Left colon (tissue), 2 donors: ENCODE data around the gene PDCD1. TPM values are rescaled to one million over a fixed set of nuclear protein-coding genes. Genes with fewer than 3 reads are reported as not detected.
A peak's percentile ranks its signal among the peaks of the same experiment; 100 is the strongest.

Experiments used
- ATAC-seq: fragments of 200-7000 bp; cut with Tn5 transposase; one replicate; pipeline ENCODE4 v1.9.1; 2020; ENCODE audit warnings: mild to moderate bottlenecking, moderate library complexity
- DNase-seq, 2 donors: peaks; one replicate each; pipeline ENCODE4 v3.0.0-alpha.2; 2020
- intact Hi-C, 2 donors: fragments of 100-400 bp; cut with DNase I in 1 of 2; cut with micrococcal nuclease in 1 of 2; formaldehyde crosslinking; loops; one replicate each; pipeline versions ENCODE4 v1.11.2 to v1.14.0; 2022; cut with DNase I, micrococcal nuclease
- total RNA-seq, 2 donors: library from RNA; stranded (reverse); fragmentation: NEBNext Ultra II Directional; extraction: Animal tissue kit (Norgen Biotek cat#: 25700); gene quantifications; one replicate each; pipeline ENCODE4 v1.2.1, GENCODE V29; 2021
- donor health status: DM: no; HTN: no; CAD: no.
- donor health status: DM: yes; HTN: yes; CAD: no.

PDCD1 gene
- total RNA-seq, 2 donors from 2014 or later, result 0.36 TPM; not detected in 1

- no peak for DNase-seq
- no peak for ATAC-seq
- intact Hi-C loops, result no loop called here
Observed at GRCh38 chr2:241896746-241897201, 38.1 kb upstream of the PDCD1 start.

GRCh38 chr2:241895712-241896641 is 37.3 kb upstream of the PDCD1 start:
- peak in 1 of 2 donors; percentile 8 for DNase-seq
- peak; percentile 81 for ATAC-seq
- intact Hi-C loops, result no loop called here

GRCh38 chr2:241895427-241895711 is 36.7 kb upstream of the PDCD1 start:
- ATAC-seq (no peak), DNase-seq (no peak)
- intact Hi-C loops, result no loop called here

GRCh38 chr2:241894681-241895426 is 36.2 kb upstream of the PDCD1 start:
- peak; percentile 6 to 17 for DNase-seq
- no peak for ATAC-seq
- intact Hi-C loops, result no loop called here

- DNase-seq (peak; percentile 2 to 20), ATAC-seq (no peak)
- intact Hi-C loops, result no loop called here
Observed at GRCh38 chr2:241894056-241894641, 35.5 kb upstream of the PDCD1 start.

- intact Hi-C loops, result no loop called here
- no peak for ATAC-seq
- DNase-seq, result peak; percentile 2 to 4
Observed at GRCh38 chr2:241893265-241893664, 34.6 kb upstream of the PDCD1 start.

GRCh38 chr2:241892299-241893137 is 33.8 kb upstream of the PDCD1 start:
- intact Hi-C loops, result no loop called here
- ATAC-seq, result no peak
- DNase-seq, result peak; percentile 18 to 25

GRCh38 chr2:241891988-241892298 is 33.2 kb upstream of the PDCD1 start:
- intact Hi-C loops, result no loop called here
- ATAC-seq (no peak), DNase-seq (no peak)

GRCh38 chr2:241891315-241891987 is 32.8 kb upstream of the PDCD1 start:
- DNase-seq, result peak in 1 of 2 donors; percentile 3
- intact Hi-C loops, result no loop called here
- peak; percentile 12 for ATAC-seq

- no peak for DNase-seq
- intact Hi-C loops, result no loop called here
- ATAC-seq, result peak; percentile 53
Observed at GRCh38 chr2:241890524-241891235, 32.0 kb upstream of the PDCD1 start.

GRCh38 chr2:241888641-241889040 is 29.9 kb upstream of the PDCD1 start:
- DNase-seq, result no peak
- ATAC-seq, result no peak
- intact Hi-C loops, result no loop called here

GRCh38 chr2:241887806-241888522 is 29.3 kb upstream of the PDCD1 start:
- DNase-seq (no peak), ATAC-seq (no peak)
- intact Hi-C loops, result no loop called here

GRCh38 chr2:241886840-241887447 is 28.2 kb upstream of the PDCD1 start:
- intact Hi-C loops, result no loop called here
- DNase-seq, result no peak
- ATAC-seq, result no peak

- intact Hi-C loops, result no loop called here
- ATAC-seq, result no peak
- DNase-seq, result no peak
Observed at GRCh38 chr2:241885946-241886643, 27.4 kb upstream of the PDCD1 start.

- no peak for DNase-seq
- ATAC-seq, result no peak
- intact Hi-C loops, result no loop called here
Observed at GRCh38 chr2:241885291-241885945, 26.7 kb upstream of the PDCD1 start.

- DNase-seq (no peak), ATAC-seq (no peak)
- intact Hi-C loops, result no loop called here
Observed at GRCh38 chr2:241884951-241885290, 26.2 kb upstream of the PDCD1 start.
